ENCODE data around the gene AEBP1. TPM values are rescaled to one million over a fixed set of nuclear protein-coding genes. Genes with fewer than 3 reads are reported as not detected.

The AEBP1 gene
- total RNA-seq, 1 experiment from 2014 or later = 49.3 TPM

DNA sequence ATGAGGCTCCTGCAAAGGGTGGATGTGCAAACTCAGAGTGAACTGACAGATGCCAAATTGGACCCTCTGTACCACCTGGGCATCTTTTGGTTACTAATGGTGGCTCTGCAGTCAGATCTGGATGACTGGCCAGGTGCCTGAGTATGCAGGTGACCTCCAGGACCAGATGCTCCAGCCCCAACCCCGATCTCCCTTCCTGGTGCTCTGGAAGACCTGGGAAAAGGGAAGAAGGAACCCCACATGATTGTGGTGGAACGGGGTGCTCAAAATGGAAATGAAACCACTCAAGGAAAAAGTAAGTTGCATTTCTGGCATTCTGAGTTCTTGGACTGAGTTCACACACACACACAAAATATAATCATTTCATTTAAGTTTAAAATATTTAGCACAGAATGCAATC, 9.8 kb upstream of the AEBP1 start:
- no peak overlapping the region for H2BK20ac ChIP-seq (ENCODE audit: low read depth, low read length, poor library complexity, severe bottlenecking)
- Mint-ChIP-seq H3K27ac (no peak overlapping the region), H3K4me3 (no peak overlapping the region; a peak in 1 of 5 replicates)

More for the DNA sequence above, 9.8 kb upstream of the AEBP1 start:
- H2BK120ac ChIP-seq (ENCODE audit: low read depth, low read length, poor library complexity, severe bottlenecking) = no peak overlapping the region
- no peak overlapping the region for H4K91ac ChIP-seq (ENCODE audit: insufficient read length, low read depth, low read length)
- no peak overlapping the region for H2AK5ac ChIP-seq (ENCODE audit: insufficient read length, low read length)
- H3K14ac ChIP-seq (ENCODE audit: insufficient read depth, low read length) = no peak overlapping the region
- H3K9ac ChIP-seq (ENCODE audit: extremely low read depth, insufficient read length, low read length) = no peak overlapping the region
- H4K8ac ChIP-seq (replicated peaks; ENCODE audit: insufficient read length, low read depth, low read length) = no peak overlapping the region
- DNase-seq = no peak
- no peak overlapping the region for H2AFZ ChIP-seq (ENCODE audit: low read length)
- no peak overlapping the region for H3K56ac ChIP-seq (ENCODE audit: insufficient read length, low read depth, low read length)
- no peak overlapping the region for H3K27ac ChIP-seq (ENCODE audit: insufficient read length, low read depth, low read length)
- Mint-ChIP-seq H3K27me3 (ENCODE audit: low read depth) (peaks cover 30% of the 10 kb centered on the region), H3K9me3 (no peaks in the 10 kb centered on the region; a peak in 1 of 5 replicates), H3K4me1 (0 out of 4 replicates have a peak, but pooled peaks cover 0 to 4% of the 10 kb centered on the region in 2 experiments), H3K36me3 (ENCODE audit: insufficient read depth in 1 of 3, low read depth in 3 of 3) (no peaks in the 10 kb centered on the region)
- H3K23me2 ChIP-seq (ENCODE audit: insufficient read length, low read depth, low read length, poor library complexity, severe bottlenecking) = no peaks in the 10 kb centered on the region
- no peaks in the 10 kb centered on the region for H4K20me1 ChIP-seq (ENCODE audit: control insufficient read depth, insufficient read depth, insufficient read length)
- H2BK15ac ChIP-seq (ENCODE audit: low read depth, low read length) = no peak overlapping the region
- H2BK5ac ChIP-seq (ENCODE audit: insufficient read length, low read length) = no peak overlapping the region
- no peak overlapping the region for H3K18ac ChIP-seq (ENCODE audit: insufficient read length, low read depth, low read length)
- H3K79me1 ChIP-seq (ENCODE audit: insufficient read depth, low read depth, low read length, poor library complexity, severe bottlenecking) = no peaks in the 10 kb centered on the region
- H3K4me2 ChIP-seq (ENCODE audit: insufficient read depth, insufficient read length, low read length) = no peak overlapping the region
- no peaks in the 10 kb centered on the region for H3K79me2 ChIP-seq (ENCODE audit: insufficient read depth, low read length)
- no CpG with 5 or more reads among the region's 2 CpGs for WGBS (ENCODE audit: extremely low coverage, insufficient read length, low lambda C conversion rate)
- no peaks in the 10 kb centered on the region for H3K4me1 ChIP-seq (ENCODE audit: insufficient read depth, low read length)
- no peaks in the 10 kb centered on the region for H3K27me3 ChIP-seq (ENCODE audit: insufficient read depth, low read length)
- no peak overlapping the region for H2BK12ac ChIP-seq (ENCODE audit: insufficient read length, low read depth, low read length)
- TF ChIP-seq, protein P1, sequence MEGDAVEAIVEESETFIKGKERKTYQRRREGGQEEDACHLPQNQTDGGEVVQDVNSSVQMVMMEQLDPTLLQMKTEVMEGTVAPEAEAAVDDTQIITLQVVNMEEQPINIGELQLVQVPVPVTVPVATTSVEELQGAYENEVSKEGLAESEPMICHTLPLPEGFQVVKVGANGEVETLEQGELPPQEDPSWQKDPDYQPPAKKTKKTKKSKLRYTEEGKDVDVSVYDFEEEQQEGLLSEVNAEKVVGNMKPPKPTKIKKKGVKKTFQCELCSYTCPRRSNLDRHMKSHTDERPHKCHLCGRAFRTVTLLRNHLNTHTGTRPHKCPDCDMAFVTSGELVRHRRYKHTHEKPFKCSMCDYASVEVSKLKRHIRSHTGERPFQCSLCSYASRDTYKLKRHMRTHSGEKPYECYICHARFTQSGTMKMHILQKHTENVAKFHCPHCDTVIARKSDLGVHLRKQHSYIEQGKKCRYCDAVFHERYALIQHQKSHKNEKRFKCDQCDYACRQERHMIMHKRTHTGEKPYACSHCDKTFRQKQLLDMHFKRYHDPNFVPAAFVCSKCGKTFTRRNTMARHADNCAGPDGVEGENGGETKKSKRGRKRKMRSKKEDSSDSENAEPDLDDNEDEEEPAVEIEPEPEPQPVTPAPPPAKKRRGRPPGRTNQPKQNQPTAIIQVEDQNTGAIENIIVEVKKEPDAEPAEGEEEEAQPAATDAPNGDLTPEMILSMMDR (conservative IDR thresholded peaks at IDR 0.05) = no peak
- no peak overlapping the region for H3K23ac ChIP-seq (ENCODE audit: insufficient read length, low read depth, low read length)
- H4K5ac ChIP-seq (ENCODE audit: insufficient read length, low read depth, low read length) = no peak overlapping the region
- no peak overlapping the region for H3K4ac ChIP-seq (ENCODE audit: low read depth, low read length)
- H3K9me3 ChIP-seq (ENCODE audit: control insufficient read depth, low read depth, low read length) = no peaks in the 10 kb centered on the region
- H3T11ph ChIP-seq (ENCODE audit: low read length) = no peak overlapping the region
